Stimulated activated CD4-positive, alpha-beta T cell treated with anti-CD3 and anti-CD28 coated beads, Interleukin-1b, Interleukin-23, amount 100 ng/mL, for 1 hour (primary cell): ENCODE measurements around the gene KIR2DL3.
"Not testable (repeated sequence)": the region's sequence is repeated elsewhere in the genome, so short reads cannot be mapped to it uniquely, and the experiment has no call there.

ENCODE experiments used
- DNase-seq, 2 donors: peaks; one replicate each; pipeline ENCODE4 v3.0.0-alpha.2; 2020; ENCODE audit warnings: low read depth in 2 of 2

Gene KIR2DL3

DNA sequence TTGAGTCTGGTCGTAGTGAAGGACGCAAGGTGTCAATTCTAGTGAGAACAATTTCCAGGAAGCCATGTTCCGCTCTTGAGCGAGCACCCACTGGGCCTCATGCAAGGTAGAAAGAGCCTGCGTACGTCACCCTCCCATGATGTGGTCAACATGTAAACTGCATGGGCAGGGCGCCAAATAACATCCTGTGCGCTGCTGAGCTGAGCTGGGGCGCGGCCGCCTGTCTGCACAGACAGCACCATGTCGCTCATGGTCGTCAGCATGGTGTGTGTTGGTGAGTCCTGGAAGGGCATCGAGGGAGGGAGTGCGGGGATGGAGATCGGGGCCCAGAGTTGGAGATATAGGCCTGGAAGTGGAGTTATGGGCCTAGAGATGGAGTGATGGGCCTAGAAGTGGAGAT, at the start of gene KIR2DL3:
TSS of gene KIR2DL3 (plus strand) at position 208 of the 400 bp plus-strand sequence. CDS start at position 241, 33 bp downstream.
- not testable (repeated sequence) for DNase-seq

- no peak for DNase-seq
These were observed 46.6 kb upstream of the KIR2DL3 start for GRCh38 chr19:54691582-54692297.

DNA sequence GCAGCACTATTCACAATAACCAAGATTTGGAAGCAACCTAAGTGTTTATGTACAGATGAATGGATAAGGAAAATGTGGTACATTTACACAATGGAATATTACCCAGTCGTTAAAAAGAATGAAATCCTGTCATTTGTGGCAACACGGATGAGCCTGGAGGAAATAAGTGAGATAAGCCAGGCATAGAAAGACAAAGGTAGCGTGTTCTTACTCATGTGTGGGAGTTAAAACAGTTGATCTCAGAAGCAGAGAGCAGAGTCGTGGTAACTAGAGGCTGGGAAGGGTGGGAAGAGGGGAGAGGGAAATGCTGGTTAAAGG, 46.1 kb upstream of the KIR2DL3 start:
- no peak for DNase-seq

DNA sequence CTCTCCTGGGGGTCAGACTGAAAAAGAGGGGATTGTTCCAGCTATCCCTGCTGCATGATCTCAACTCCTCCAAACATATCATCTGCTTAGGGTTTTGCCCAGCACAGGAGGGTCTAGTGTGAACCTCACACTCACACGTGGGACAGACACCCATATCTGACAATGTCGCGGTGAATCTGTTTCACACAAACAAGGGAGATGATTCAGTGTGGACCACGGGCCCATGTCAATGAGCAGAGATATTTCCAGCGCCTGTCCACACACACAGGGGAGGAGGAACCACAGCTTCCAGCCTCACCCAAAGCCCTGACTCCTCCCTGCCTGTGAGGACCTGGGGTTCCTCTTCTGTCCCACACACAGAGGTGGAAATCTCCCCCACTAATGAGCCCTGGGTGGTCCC, 43.7 kb upstream of the KIR2DL3 start:
- no peak for DNase-seq

DNA sequence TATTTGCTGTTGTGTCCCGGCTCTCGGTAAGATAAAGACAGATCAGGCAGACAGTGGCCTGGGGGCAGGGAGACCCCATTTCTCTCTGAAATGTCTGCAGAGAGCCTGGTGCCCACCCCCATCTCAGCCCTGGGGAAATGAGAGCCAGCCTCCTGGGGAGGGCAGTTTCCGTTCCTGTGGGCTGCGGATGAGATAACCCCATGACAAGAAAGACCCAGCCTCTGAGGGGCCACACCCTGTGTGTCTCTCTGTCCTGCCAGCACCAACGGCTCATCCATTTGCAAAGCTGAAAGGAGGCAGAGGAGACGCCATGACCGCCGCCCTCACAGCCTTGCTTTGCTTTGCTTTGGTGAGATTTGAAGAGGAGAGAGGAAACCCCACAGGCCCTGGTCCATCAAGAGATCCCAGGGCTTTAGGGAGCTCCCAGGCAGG, 42.2 kb upstream of the KIR2DL3 start:
- DNase-seq: no peak

- DNase-seq: no peak
These were observed 41.5 kb upstream of the KIR2DL3 start for GRCh38 chr19:54696766-54697165.

GRCh38 chr19:54697716-54698115, 40.6 kb upstream of the KIR2DL3 start:
- not testable (repeated sequence) for DNase-seq

- DNase-seq: no peak
These were observed 33.4 kb upstream of the KIR2DL3 start for GRCh38 chr19:54704928-54705327.

GRCh38 chr19:54707962-54708361, 30.4 kb upstream of the KIR2DL3 start:
- no peak for DNase-seq

DNA sequence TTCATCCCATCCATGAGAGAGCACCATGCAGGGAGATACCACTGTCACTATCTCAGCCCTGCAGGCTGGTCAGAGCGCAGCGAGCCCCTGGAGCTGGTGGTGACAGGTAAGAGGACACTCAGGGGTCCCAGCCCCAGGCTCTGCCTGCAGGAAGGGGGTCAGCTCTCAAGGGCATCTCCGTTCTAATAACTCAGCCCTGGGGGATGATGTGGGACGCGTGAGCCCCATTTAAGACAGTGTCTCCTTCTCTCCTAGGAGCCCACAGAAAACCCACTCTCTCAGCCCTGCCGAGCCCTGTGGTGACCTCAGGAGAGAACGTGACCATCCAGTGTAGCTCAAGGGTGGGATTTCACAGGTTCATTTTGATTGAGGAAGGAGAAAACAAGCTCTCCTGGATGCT, 29.5 kb upstream of the KIR2DL3 start:
- no peak for DNase-seq

DNA sequence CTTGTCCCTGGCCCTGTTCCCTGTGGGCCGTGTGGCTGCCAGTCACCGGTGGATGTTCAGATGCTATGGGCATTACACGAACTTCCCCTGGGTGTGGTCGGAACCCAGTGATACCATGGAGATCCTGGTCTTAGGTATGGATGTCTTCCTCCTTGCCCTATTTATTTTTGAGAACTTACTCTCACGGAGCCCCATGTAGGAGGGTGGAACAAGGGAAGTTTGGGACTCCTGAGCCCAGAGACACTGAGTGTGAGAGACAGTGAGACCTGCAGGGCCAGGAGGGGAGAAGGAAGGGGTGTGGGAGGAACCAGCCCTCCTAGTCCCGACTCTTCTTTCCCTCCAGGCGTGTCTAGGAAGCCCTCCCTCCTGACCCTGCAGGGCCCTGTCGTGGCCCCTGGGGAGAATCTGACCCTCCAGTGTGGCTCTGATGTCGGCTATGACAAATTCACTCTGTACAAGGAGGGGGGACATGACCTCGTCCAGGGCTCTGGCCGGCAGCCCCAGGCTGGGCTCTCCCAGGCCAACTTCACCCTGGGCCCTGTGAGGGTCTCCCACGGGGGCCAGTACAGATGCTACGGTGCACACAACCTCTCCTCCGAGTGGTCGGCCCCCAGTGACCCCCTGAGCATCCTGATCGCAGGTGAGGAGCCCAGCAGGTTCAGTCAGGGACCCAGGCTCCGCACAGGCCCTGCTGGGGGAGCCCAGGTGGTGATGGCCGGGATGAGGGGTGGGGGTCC, 28.9 kb upstream of the KIR2DL3 start:
- DNase-seq: no peak

DNA sequence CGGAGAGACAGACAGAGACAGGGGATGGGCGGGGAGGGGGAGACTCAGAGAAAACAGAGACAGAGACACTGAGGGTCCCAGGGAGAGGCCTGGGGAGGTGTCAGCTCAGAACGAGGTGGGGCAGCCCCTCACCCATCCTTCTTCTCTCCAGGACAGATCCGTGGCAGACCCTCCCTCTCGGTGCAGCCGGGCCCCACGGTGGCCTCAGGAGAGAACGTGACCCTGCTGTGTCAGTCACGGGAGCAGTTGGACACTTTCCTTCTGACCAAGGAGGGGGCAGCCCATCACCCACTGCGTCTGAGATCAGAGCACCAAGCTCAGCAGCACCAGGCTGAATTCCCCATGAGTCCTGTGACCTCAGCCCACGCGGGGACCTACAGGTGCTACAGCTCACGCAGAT, 28.4 kb upstream of the KIR2DL3 start:
- DNase-seq: not testable (repeated sequence)

GRCh38 chr19:54724142-54724541, 14.2 kb upstream of the KIR2DL3 start, which contains the start of gene KIR3DL3:
Gene KIR3DL3, plus strand, starts transcription at chr19:54724442. Its CDS starts 55 bp downstream, at chr19:54724497.
- DNase-seq: no peak

DNA sequence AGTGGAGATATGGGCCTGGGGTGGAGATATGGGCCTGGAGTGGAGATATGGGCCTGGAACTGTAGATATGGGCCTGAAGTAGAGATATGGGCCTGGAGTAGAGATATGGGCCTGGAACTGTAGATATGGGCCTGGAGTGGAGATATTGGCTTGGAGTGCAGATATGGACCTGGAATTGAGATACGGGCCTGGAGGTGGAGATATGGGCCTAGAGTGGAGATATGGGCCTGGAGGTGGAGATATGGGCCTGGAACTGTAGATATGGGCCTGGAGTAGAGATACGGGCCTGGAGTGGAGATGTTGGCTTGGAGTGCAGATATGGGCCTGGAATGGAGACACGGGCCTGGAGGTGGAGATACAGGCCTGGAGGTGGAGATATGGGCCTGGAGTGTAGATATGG, 13.7 kb upstream of the KIR2DL3 start:
- no peak for DNase-seq

DNA sequence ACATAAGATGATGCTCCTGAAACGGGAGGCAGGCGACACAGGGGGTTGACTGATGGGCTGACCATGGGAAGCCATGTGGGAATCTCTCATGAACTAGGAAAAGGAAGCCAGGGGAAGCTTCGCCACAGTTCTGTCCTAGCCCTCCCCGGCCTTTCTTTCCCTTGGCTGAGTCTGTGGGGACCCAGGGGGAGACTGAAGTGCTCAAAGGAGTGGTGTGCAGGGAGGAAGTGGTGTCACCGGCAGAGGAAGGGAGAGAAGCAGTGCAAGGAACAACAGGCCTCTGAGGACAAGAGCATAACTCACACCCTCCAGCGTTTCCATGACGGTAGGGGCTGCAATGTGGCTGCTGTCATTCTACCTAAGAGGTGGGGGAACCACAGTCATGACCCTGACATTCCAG, 13.0 kb upstream of the KIR2DL3 start:
- no peak for DNase-seq

- DNase-seq: no peak
These were observed 10.8 kb upstream of the KIR2DL3 start for GRCh38 chr19:54727562-54727961.

- DNase-seq: no peak
These were observed 10.1 kb upstream of the KIR2DL3 start for GRCh38 chr19:54728167-54728566.

- DNase-seq: no peak
These were observed 8.7 kb upstream of the KIR2DL3 start for GRCh38 chr19:54729416-54730188.

DNA sequence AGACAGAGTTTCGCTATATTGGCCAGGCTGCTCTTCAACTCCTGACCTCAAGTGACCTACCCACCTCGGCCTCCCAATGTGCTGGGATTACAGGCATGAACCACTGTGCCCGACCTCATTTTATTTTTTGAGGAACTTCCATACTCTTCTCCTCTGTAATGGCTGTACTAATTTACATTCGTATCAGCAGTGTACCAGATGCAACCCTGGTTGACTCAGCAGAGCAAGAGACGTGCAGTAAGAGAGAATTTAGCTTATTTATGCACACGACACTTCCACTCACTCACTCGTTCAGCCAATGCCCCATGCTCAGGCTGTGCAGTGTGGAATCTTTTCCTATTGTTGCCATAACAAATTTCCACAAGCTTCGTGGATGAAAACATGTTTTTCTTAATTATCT, 7.1 kb upstream of the KIR2DL3 start:
- no peak for DNase-seq

DNA sequence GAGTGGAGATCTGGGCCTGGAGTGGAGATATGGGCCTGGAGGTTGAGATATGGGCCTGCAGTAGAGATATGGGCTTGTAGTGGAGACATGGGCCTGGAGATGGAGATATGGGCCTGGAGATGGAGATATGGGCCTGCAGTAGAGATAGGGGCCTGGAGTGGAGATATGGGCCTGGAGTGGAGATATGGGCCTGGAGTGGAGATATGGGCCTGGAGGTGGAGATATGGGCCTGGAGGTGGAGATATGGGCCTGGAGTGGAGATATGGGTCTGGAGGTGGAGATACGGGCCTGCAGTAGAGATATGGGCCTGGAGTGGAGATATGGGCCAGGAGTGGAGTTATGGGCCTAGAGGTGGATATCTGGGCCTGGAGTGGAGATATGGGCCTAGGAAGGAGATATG, 402 bp downstream of the KIR2DL3 start:
- DNase-seq: no peak

DNA sequence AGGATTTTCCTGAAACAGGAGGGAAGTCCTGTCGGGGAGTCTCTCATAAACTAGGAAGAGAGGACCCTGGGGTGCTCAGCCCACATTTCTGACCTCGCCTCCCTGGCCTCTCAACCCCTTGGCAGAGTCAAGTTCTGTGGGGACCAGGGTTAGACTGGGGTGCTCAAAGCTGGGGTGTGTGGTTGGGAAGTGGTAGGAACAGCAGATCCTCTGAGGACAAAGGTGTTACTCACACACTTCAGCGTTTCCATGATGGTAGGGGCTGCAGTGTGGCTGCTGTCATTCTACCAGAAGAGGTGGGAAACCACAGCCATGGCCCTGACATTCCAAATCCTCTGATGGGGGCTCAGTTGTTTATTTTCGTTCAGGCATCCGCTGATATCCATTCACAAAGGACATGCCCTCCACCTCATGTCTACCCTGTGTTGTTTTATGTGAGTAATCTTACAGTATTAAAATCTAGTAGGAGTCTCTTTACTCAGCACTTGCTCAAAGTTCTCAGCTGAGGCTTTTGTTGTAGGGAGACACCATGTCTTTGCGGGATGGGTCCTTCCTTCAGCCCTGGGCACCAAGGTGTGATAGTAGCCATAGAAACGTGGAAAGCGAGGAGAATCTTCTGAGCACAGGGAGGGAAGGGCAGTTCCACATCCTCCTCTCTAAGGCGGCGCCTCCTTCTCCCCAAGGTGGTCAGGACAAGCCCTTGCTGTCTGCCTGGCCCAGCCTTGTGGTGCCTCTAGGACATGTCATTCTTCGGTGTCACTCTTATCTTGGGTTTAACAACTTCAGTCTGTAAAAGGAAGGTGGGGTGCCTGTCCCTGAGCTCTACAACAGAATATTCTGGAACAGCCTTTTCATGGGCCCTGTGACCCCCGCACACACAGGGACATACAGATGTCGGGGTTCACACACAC, 1.5 kb downstream of the KIR2DL3 start:
- no peak for DNase-seq
